ENCODE results near the gene FNDC5.

GRCh38 chr1:32872192-32872460 is 1.4 kb upstream of the FNDC5 start:
- TF ChIP-seq CTCF (IDR thresholded peaks at IDR 0.05; ENCODE audit: low read depth, low read length, missing input control) (no peak), GABPA (IDR thresholded peaks at IDR 0.05 in 1 of 2, conservative IDR thresholded peaks at IDR 0.05 in 1 of 2) (no peak), RXRA (IDR thresholded peaks at IDR 0.05) (no peak), YY1 (IDR thresholded peaks at IDR 0.05) (no peak), REST (IDR thresholded peaks at IDR 0.05) (no peak), SP1 (IDR thresholded peaks at IDR 0.05) (no peak), ATF3 (IDR thresholded peaks at IDR 0.05) (no peak), NR2F2 (IDR thresholded peaks at IDR 0.05) (no peak), MAX (IDR thresholded peaks at IDR 0.05) (no peak), HNF4G (IDR thresholded peaks at IDR 0.05) (no peak), TAF1 (conservative IDR thresholded peaks at IDR 0.05) (no peak), RAD21 (IDR thresholded peaks at IDR 0.05) (no peak), EGR1 (IDR thresholded peaks at IDR 0.05; ENCODE audit: low read depth in 2 of 2) (no peak), ZBTB33 (IDR thresholded peaks at IDR 0.05) (no peak)
